Mesenchymal stem cell (in vitro differentiated cells and primary cell): ENCODE measurements around the gene CEMIP.

Experiments used
- DNase-seq: peaks from one replicate; pipeline ENCODE4 v3.0.0-alpha.2; 2013
- H2AFZ ChIP-seq: one replicate; pipeline ENCODE4 v1.6.1; 2013; ENCODE audit warnings: low read depth, mild to moderate bottlenecking, control low read depth, inconsistent platforms, low read length, moderate library complexity
- H2AK5ac ChIP-seq: 2 replicates; pipeline ENCODE4 v1.6.1; 2013; ENCODE audit warnings: low read length, moderate library complexity, mild to moderate bottlenecking, inconsistent platforms; ENCODE audit not compliant: severe bottlenecking
- H2BK120ac ChIP-seq: one replicate; pipeline ENCODE4 v1.6.1; 2013; ENCODE audit warnings: low read depth, mild to moderate bottlenecking, inconsistent platforms, low read length, moderate library complexity
- H2BK12ac ChIP-seq, 2 experiments: one replicate each; pipeline ENCODE4 v1.6.1; 2013; ENCODE audit warnings: inconsistent platforms in 2 of 2, low read length in 2 of 2, mild to moderate bottlenecking in 2 of 2, moderate library complexity in 2 of 2, control low read depth in 1 of 2
- H2BK15ac ChIP-seq: one replicate; pipeline ENCODE4 v1.6.1; 2013; ENCODE audit warnings: mild to moderate bottlenecking, low read depth, inconsistent platforms; ENCODE audit not compliant: poor library complexity, severe bottlenecking
- H2BK5ac ChIP-seq: 2 replicates; pipeline ENCODE4 v1.6.1; 2013; ENCODE audit warnings: low read depth, mild to moderate bottlenecking, low read length, control low read depth, inconsistent platforms; ENCODE audit not compliant: poor library complexity, severe bottlenecking
- H3K14ac ChIP-seq, 2 experiments: one replicate each; pipeline ENCODE4 v1.6.1; 2013; ENCODE audit warnings: inconsistent platforms in 2 of 2, low read length in 2 of 2, control low read depth in 1 of 2, mild to moderate bottlenecking in 1 of 2, moderate library complexity in 1 of 2
- H3K18ac ChIP-seq, 2 experiments: one replicate each; pipeline ENCODE4 v1.6.1; 2013; ENCODE audit warnings: inconsistent platforms in 2 of 2, low read length in 2 of 2, control low read depth in 1 of 2, low read depth in 1 of 2, mild to moderate bottlenecking in 1 of 2
- H3K23ac ChIP-seq, 2 experiments: one replicate each; pipeline ENCODE4 v1.6.1; 2013; ENCODE audit warnings: inconsistent platforms in 2 of 2, low read length in 2 of 2, mild to moderate bottlenecking in 2 of 2, moderate library complexity in 2 of 2, control low read depth in 1 of 2
- H3K27ac ChIP-seq: 2 replicates; pipeline ENCODE4 v1.5.1; 2013; ENCODE audit warnings: mild to moderate bottlenecking, moderate library complexity, low read length, control low read depth, inconsistent platforms; ENCODE audit not compliant: poor library complexity, severe bottlenecking
- H3K27me3 ChIP-seq, 2 experiments: 2 replicates each; pipeline versions ENCODE4 v1.6.1 to v1.7.0; 2013; ENCODE audit warnings: low read length in 2 of 2, mild to moderate bottlenecking in 2 of 2, moderate library complexity in 2 of 2, control low read depth in 1 of 2, inconsistent platforms in 1 of 2; ENCODE audit not compliant: control insufficient read depth in 1 of 2, insufficient read depth in 1 of 2
- H3K36me3 ChIP-seq, 2 experiments: 2 replicates each; pipeline versions ENCODE4 v1.6.1 to v1.7.0; 2013; ENCODE audit warnings: low read length in 2 of 2, control low read depth in 1 of 2, inconsistent platforms in 1 of 2, low read depth in 1 of 2, mild to moderate bottlenecking in 1 of 2; ENCODE audit not compliant: insufficient read depth in 2 of 2, control insufficient read depth in 1 of 2
- H3K4ac ChIP-seq, 2 experiments: one replicate each; pipeline ENCODE4 v1.6.1; 2013; ENCODE audit warnings: inconsistent platforms in 2 of 2, low read length in 2 of 2, mild to moderate bottlenecking in 2 of 2, moderate library complexity in 2 of 2, control low read depth in 1 of 2, low read depth in 1 of 2
- H3K4me1 ChIP-seq: 2 replicates; pipeline ENCODE4 v1.6.1; 2013; ENCODE audit warnings: low read depth, low read length, control low read depth; ENCODE audit not compliant: control insufficient read depth, insufficient read depth
- H3K4me2 ChIP-seq: 2 replicates; pipeline ENCODE4 v1.6.1; 2013; ENCODE audit warnings: low read length, mild to moderate bottlenecking, inconsistent platforms; ENCODE audit not compliant: poor library complexity, severe bottlenecking
- H3K4me3 ChIP-seq, 2 experiments: 2 replicates each; pipeline versions ENCODE4 v1.5.1 to v1.7.0; 2013; ENCODE audit warnings: low read length in 2 of 2, mild to moderate bottlenecking in 2 of 2, control low read depth in 1 of 2, low read depth in 1 of 2; ENCODE audit not compliant: insufficient read depth in 1 of 2
- H3K79me1 ChIP-seq: replicated peaks from 2 replicates; pipeline ENCODE4 v1.6.1; 2013; ENCODE audit warnings: mild to moderate bottlenecking, control low read depth, low read length, inconsistent platforms; ENCODE audit not compliant: poor library complexity, severe bottlenecking
- H3K9ac ChIP-seq: 2 replicates; pipeline ENCODE4 v1.7.0; 2013; ENCODE audit warnings: mild to moderate bottlenecking, low read length, moderate library complexity
- H3K9me3 ChIP-seq: 2 replicates; pipeline ENCODE4 v1.7.0; 2013; ENCODE audit warnings: mild to moderate bottlenecking, low read length; ENCODE audit not compliant: control insufficient read depth
- H4K8ac ChIP-seq: one replicate; pipeline ENCODE4 v1.6.1; 2013; ENCODE audit warnings: inconsistent platforms, mild to moderate bottlenecking, low read length, moderate library complexity
- H4K91ac ChIP-seq: one replicate; pipeline ENCODE4 v1.6.1; 2013; ENCODE audit warnings: mild to moderate bottlenecking, low read length, inconsistent platforms
- WGBS: methylation state at CpG from one replicate; pipeline ENCODE4 v1.1.7; 2013; ENCODE audit warnings: mixed read lengths; 5-methylcytosine and 5-hydroxymethylcytosine counted together

CEMIP gene

DNA sequence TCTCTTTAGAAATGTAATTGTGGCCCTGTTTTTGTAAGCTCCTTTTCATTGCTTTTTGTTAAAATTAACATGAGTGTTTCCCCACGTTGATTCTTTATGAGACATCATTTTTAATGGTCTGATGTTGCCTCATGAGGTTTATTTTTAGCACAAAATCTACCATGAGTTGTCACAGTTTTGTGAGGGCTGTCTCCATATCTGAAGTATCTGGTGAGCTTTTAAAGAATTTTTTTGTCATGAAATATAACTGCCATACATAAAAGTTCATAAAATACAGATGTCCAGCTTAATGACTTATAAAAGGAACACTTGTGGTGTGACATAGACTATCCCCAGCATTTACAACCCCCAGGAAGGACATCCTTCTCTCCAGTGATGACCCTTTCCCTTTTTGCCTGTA is 34.3 kb upstream of the CEMIP start:
- Histone ChIP-seq H3K23ac (no peak overlapping the region), H3K9ac (peak overlapping the region; percentile 79), H3K27ac (no peak overlapping the region), H3K4me1 (peaks cover 5% of the 10 kb centered on the region), H3K27me3 (no peaks in the 10 kb centered on the region), H3K4me3 (peak overlapping the region in 1 of 2 experiments; percentile 32), H2BK12ac (no peak overlapping the region), H3K14ac (no peak overlapping the region), H3K9me3 (no peaks in the 10 kb centered on the region), H4K91ac (no peak overlapping the region), H2BK5ac (no peak overlapping the region), H2AK5ac (no peak overlapping the region), H3K79me1 (peaks cover 27% of the 10 kb centered on the region), H4K8ac (no peak overlapping the region), H2BK120ac (no peak overlapping the region), H3K18ac (no peak overlapping the region), H2AFZ (no peak overlapping the region), H3K36me3 (peaks cover 3 to 17% of the 10 kb centered on the region in 2 experiments), H3K4ac (no peak overlapping the region), H3K4me2 (no peak overlapping the region), H2BK15ac (no peak overlapping the region)
- no CpG with 5 or more reads among the region's 1 CpG for WGBS
- peak; percentile 67 for DNase-seq

DNA sequence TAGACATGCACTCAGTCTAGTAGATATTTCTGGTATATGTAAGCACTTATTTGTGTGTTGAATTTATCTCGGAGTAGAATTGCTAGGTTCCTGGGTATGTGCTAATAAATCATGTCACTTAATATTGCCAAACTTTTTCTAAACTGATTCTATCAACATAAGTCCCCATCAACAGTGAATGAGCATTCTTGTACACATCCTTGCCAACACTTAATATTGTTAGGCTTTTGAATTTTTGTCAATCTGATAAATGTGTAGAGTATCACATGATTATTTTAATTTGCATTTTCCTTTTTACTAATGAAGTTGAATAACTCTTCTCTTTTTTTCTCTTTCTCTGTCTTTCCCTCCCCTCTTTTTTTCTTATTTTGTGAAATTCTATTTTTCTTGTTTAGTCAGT is 33.3 kb upstream of the CEMIP start:
- Histone ChIP-seq H2AK5ac (no peak overlapping the region), H3K23ac (no peak overlapping the region), H3K27ac (no peak overlapping the region), H2BK15ac (no peak overlapping the region), H2BK120ac (no peak overlapping the region), H3K9ac (peak overlapping the region; percentile 79), H3K4me1 (peaks cover 5% of the 10 kb centered on the region), H3K27me3 (no peaks in the 10 kb centered on the region), H2AFZ (no peak overlapping the region), H3K9me3 (no peaks in the 10 kb centered on the region), H2BK12ac (no peak overlapping the region), H3K4ac (no peak overlapping the region), H4K8ac (no peak overlapping the region), H3K4me2 (no peak overlapping the region), H3K18ac (no peak overlapping the region), H3K14ac (no peak overlapping the region), H3K79me1 (peaks cover 26% of the 10 kb centered on the region), H2BK5ac (no peak overlapping the region), H3K4me3 (no peak overlapping the region), H3K36me3 (peaks cover 3 to 21% of the 10 kb centered on the region in 2 experiments), H4K91ac (no peak overlapping the region)
- no peak for DNase-seq
- WGBS = no CpG with 5 or more reads among the region's 1 CpG

DNA sequence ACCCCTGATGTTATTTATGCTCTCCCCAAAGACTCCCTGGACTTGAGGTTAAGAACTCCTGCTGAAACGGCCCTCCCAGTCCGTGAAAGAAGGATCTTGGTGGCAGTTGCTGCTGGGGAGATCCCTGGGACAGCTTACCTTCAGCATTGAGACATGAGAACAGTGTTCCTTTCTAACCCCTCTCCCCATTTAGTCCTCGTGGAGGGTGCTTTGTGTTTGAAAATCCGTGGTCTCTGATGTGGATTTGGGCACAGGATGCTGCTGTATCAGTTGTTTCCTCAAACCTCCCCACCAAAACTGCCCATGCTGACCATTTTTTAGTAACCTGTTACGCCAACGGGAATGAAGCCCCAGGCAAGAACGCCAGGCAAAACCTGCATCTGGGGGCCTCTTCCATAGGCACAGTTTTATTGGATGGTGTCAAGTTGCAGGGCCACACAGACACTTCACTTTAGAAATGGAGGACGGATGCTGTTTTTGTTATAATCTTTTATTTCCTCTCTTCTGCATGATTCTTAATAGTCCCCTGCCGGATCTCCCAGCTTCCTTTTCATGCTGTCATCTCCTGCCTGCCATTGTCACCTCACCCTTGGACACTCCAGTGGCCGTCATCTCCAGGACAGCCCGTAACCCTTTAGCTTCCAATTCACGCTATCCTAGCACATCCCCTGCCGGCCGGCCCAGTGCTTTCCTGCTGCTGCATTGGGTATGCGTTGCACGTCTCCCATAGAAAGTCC is 31.7 kb upstream of the CEMIP start:
- no peaks in the 10 kb centered on the region for H3K27me3 ChIP-seq
- H2AFZ ChIP-seq = no peak overlapping the region
- no peak overlapping the region for H2BK15ac ChIP-seq
- peaks cover 3 to 35% of the 10 kb centered on the region in 2 experiments for H3K36me3 ChIP-seq
- H3K9me3 ChIP-seq = no peaks in the 10 kb centered on the region
- H3K27ac ChIP-seq = no peak overlapping the region
- no peak overlapping the region for H2BK5ac ChIP-seq
- WGBS = 74% methylated on average over 15 of the region's 16 CpGs
- H3K4me1 ChIP-seq = peaks cover 5% of the 10 kb centered on the region
- no peak overlapping the region for H3K9ac ChIP-seq
- no peak overlapping the region for H3K14ac ChIP-seq
- H2BK12ac ChIP-seq = no peak overlapping the region
- H2AK5ac ChIP-seq = peak overlapping the region; percentile 28
- no peak overlapping the region for H3K18ac ChIP-seq
- no peak overlapping the region for H2BK120ac ChIP-seq
- H4K91ac ChIP-seq = no peak overlapping the region
- DNase-seq = no peak
- H3K79me1 ChIP-seq = peaks cover 22% of the 10 kb centered on the region
- no peak overlapping the region for H3K4me2 ChIP-seq
- no peak overlapping the region for H3K23ac ChIP-seq
- H3K4ac ChIP-seq = no peak overlapping the region
- H4K8ac ChIP-seq = peak overlapping the region; percentile 24
- H3K4me3 ChIP-seq = no peak overlapping the region

DNA sequence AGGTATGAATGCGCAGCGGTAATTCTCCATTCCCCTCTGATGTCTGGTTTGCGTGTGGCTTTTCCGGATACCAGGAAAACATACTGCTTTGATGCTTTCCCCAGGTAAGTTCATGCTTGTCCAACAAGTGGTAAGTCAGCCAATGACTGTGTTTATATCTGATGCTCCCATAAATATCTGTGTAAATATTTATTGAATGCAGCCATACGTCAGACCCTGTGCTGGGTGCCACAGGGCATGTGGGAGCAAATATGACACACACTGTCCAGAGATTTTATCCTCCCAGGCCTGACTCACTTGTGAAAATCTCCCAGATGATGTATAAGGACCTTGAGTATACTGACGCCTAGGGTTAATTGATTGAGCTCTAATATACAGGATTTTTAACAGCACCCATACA is 29.6 kb upstream of the CEMIP start:
- Histone ChIP-seq H3K27ac (no peak overlapping the region), H3K14ac (no peak overlapping the region), H3K4me3 (no peak overlapping the region), H2BK12ac (no peak overlapping the region), H4K8ac (no peak overlapping the region), H3K36me3 (peaks cover 3 to 50% of the 10 kb centered on the region in 2 experiments), H2BK15ac (no peak overlapping the region), H3K4ac (no peak overlapping the region), H3K9me3 (no peaks in the 10 kb centered on the region), H2BK5ac (no peak overlapping the region), H2AFZ (no peak overlapping the region), H3K23ac (no peak overlapping the region), H2BK120ac (no peak overlapping the region), H3K27me3 (no peaks in the 10 kb centered on the region), H4K91ac (no peak overlapping the region), H3K18ac (no peak overlapping the region), H3K4me2 (no peak overlapping the region), H3K4me1 (peaks cover 2% of the 10 kb centered on the region), H2AK5ac (no peak overlapping the region), H3K9ac (no peak overlapping the region), H3K79me1 (peaks cover 20% of the 10 kb centered on the region)
- DNase-seq = peak; percentile 63
- 93% methylated on average over 5 of the region's 6 CpGs for WGBS
